Measurements from ENCODE around the gene ZNF407. TPM values are rescaled to one million over a fixed set of nuclear protein-coding genes. Genes with fewer than 3 reads are reported as not detected.

The ZNF407 gene
- total RNA-seq, 1 experiment from 2014 or later = 7.6 TPM

GRCh38 chr18:74624466-74624865 is 26.8 kb downstream of the ZNF407 start:
- DNase-seq (ENCODE audit: low read depth, low spot score) (no peak), ATAC-seq (no peak)
- Histone ChIP-seq H3K4me1 (ENCODE audit: control insufficient read depth in 1 of 2, insufficient read depth in 2 of 2, low read length in 2 of 2) (no peaks in the 10 kb centered on the region), H3K4me2 (ENCODE audit: low read length) (no peak overlapping the region), H2AFZ (ENCODE audit: low read depth, low read length, poor library complexity, severe bottlenecking) (no peak overlapping the region), H3K9ac (ENCODE audit: low read length) (no peak overlapping the region), H3K9me2 (ENCODE audit: insufficient read depth) (no peaks in the 10 kb centered on the region), H3K36me3 (ENCODE audit: control insufficient read depth in 1 of 2, insufficient read depth in 2 of 2, low read length in 2 of 2) (no peaks in the 10 kb centered on the region), H4K20me1 (ENCODE audit: insufficient read depth) (no peaks in the 10 kb centered on the region), H3K9me3 (ENCODE audit: control insufficient read depth in 1 of 2, insufficient read depth in 1 of 2, low read depth in 1 of 2, low read length in 2 of 2) (no peaks in the 10 kb centered on the region), H3K27me3 (ENCODE audit: insufficient read depth, low read length) (no peaks in the 10 kb centered on the region), H3K79me2 (ENCODE audit: insufficient read depth, low read length) (0 out of 2 replicates have a peak, but pooled peaks cover 4% of the 10 kb centered on the region), H3K4me3 (replicated peaks in 1 of 2; ENCODE audit: low read depth in 1 of 2, low read length in 2 of 2) (no peak overlapping the region), H3K27ac (ENCODE audit: low read depth, low read length) (no peak overlapping the region)
- no TSS peak for BruUV-seq (replicated peaks)
- CTCF ChIA-PET = interaction anchor here (1.8 kb wide), 1 partner anchor 417 kb away, joined by 5 read pairs; no protein-coding TSS in a partner anchor
- no peak for TF ChIP-seq CBX3 (IDR thresholded peaks at IDR 0.05; ENCODE audit: low read depth)
- no peak for TF ChIP-seq SP1 (IDR thresholded peaks at IDR 0.05; ENCODE audit: low read depth)
- TF ChIP-seq, protein P1, sequence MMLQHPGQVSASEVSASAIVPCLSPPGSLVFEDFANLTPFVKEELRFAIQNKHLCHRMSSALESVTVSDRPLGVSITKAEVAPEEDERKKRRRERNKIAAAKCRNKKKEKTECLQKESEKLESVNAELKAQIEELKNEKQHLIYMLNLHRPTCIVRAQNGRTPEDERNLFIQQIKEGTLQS (IDR thresholded peaks at IDR 0.05) = no peak
- TF ChIP-seq ZNF274 (IDR thresholded peaks at IDR 0.05; ENCODE audit: low read depth, low read length) = no peak
- TF ChIP-seq ZFX (IDR thresholded peaks at IDR 0.05) = no peak
- no peak for TF ChIP-seq JUND (IDR thresholded peaks at IDR 0.05)
- TF ChIP-seq CEBPB (IDR thresholded peaks at IDR 0.05; ENCODE audit: low read depth) = no peak
- TF ChIP-seq SIN3A (IDR thresholded peaks at IDR 0.05; ENCODE audit: low read depth) = no peak
- TF ChIP-seq EZH2phosphoT487 (IDR thresholded peaks at IDR 0.05; ENCODE audit: borderline replicate concordance) = no peak
- TF ChIP-seq, protein P2, sequence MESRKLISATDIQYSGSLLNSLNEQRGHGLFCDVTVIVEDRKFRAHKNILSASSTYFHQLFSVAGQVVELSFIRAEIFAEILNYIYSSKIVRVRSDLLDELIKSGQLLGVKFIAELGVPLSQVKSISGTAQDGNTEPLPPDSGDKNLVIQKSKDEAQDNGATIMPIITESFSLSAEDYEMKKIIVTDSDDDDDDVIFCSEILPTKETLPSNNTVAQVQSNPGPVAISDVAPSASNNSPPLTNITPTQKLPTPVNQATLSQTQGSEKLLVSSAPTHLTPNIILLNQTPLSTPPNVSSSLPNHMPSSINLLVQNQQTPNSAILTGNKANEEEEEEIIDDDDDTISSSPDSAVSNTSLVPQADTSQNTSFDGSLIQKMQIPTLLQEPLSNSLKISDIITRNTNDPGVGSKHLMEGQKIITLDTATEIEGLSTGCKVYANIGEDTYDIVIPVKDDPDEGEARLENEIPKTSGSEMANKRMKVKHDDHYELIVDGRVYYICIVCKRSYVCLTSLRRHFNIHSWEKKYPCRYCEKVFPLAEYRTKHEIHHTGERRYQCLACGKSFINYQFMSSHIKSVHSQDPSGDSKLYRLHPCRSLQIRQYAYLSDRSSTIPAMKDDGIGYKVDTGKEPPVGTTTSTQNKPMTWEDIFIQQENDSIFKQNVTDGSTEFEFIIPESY (IDR thresholded peaks at IDR 0.05; ENCODE audit: extremely low read depth, insufficient replicate concordance, low read length) = no peak
- no peak for TF ChIP-seq POLR2AphosphoS5 (IDR thresholded peaks at IDR 0.05; ENCODE audit: low read depth, low read length)
- intact Hi-C loops (cut with micrococcal nuclease) = loop anchor here (10.0 kb wide), 1 partner anchor 1100 kb away; no protein-coding TSS in a partner anchor
- POLR2A ChIA-PET = no interaction called here
- RAD21 ChIA-PET (ENCODE audit: low non-redundant PET in 1 of 2, low total read pairs in 2 of 2, uncharacterized antibody in 2 of 2, unreplicated experiment in 2 of 2) = no interaction called here
